Breast epithelium (tissue), 3 donors: Measurements from ENCODE around the gene NEDD4.

Experiments used
- CTCF ChIP-seq, 3 donors: fragments of 450-650 bp; IDR thresholded peaks; one replicate each; pipeline ENCODE4 v1.5.1; 2016 to 2017; ENCODE audit warnings: antibody characterized with exemption in 3 of 3, mild to moderate bottlenecking in 3 of 3, moderate library complexity in 3 of 3
- POLR2A ChIP-seq: fragments of 450-650 bp; IDR thresholded peaks from one replicate; pipeline ENCODE4 v1.6.1; 2016; ENCODE audit warnings: antibody characterized with exemption, mild to moderate bottlenecking, moderate library complexity

- TF ChIP-seq POLR2A (no peak), CTCF (IDR thresholded peaks at IDR 0.05) (no peak)
Observed at GRCh38 chr15:56038015-56038414, 44.6 kb upstream of the NEDD4 start.
